ENCODE data around the gene SCN7A. TPM values are rescaled to one million over a fixed set of nuclear protein-coding genes. Genes with fewer than 3 reads are reported as not detected.

Gene SCN7A
- total RNA-seq, 1 experiment from 2014 or later = not detected

DNA sequence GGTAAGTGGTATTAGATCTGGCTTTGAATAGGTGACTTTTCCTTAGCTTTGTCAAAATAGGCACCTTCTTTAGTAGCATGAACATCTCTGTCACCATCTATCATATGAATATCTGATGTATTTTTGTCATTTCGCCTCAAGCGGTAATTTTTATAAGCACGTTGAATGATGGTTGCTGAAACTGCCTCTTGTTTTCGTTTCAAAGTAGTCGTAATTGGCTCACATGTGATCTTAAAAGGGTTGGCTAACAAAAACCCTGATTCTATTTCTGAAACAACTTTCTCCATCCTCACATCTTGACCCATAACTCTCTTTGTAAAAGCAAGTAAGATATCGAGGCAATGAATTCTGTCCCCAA is 88.5 kb downstream of the SCN7A start:
- no peak overlapping the region for H3K27ac Mint-ChIP-seq (ENCODE audit: low read depth, unreplicated experiment)
- no peak overlapping the region for H3K4me3 Mint-ChIP-seq (ENCODE audit: unreplicated experiment)
- CTCF ChIA-PET = interaction anchor here (2.0 kb wide), 1 partner anchor 21 kb away, joined by 10 read pairs; no protein-coding TSS in a partner anchor
- no peaks in the 10 kb centered on the region for H3K36me3 Mint-ChIP-seq (ENCODE audit: insufficient read depth, unreplicated experiment)
- no TSS peak for BruUV-seq (replicated peaks)
- H3K9me3 Mint-ChIP-seq (ENCODE audit: unreplicated experiment) = no peaks in the 10 kb centered on the region
- H3K27me3 Mint-ChIP-seq (ENCODE audit: insufficient read depth, unreplicated experiment) = no peaks in the 10 kb centered on the region
- TF ChIP-seq, protein P1, sequence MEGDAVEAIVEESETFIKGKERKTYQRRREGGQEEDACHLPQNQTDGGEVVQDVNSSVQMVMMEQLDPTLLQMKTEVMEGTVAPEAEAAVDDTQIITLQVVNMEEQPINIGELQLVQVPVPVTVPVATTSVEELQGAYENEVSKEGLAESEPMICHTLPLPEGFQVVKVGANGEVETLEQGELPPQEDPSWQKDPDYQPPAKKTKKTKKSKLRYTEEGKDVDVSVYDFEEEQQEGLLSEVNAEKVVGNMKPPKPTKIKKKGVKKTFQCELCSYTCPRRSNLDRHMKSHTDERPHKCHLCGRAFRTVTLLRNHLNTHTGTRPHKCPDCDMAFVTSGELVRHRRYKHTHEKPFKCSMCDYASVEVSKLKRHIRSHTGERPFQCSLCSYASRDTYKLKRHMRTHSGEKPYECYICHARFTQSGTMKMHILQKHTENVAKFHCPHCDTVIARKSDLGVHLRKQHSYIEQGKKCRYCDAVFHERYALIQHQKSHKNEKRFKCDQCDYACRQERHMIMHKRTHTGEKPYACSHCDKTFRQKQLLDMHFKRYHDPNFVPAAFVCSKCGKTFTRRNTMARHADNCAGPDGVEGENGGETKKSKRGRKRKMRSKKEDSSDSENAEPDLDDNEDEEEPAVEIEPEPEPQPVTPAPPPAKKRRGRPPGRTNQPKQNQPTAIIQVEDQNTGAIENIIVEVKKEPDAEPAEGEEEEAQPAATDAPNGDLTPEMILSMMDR (IDR thresholded peaks at IDR 0.05; ENCODE audit: unreplicated experiment) = no peak
- intact Hi-C loops (cut with micrococcal nuclease) = no loop called here
- H3K4me1 Mint-ChIP-seq (ENCODE audit: insufficient read depth, unreplicated experiment) = peaks cover 10% of the 10 kb centered on the region
- POLR2A ChIA-PET = no interaction called here
- no peak for DNase-seq (ENCODE audit: unreplicated experiment)

DNA sequence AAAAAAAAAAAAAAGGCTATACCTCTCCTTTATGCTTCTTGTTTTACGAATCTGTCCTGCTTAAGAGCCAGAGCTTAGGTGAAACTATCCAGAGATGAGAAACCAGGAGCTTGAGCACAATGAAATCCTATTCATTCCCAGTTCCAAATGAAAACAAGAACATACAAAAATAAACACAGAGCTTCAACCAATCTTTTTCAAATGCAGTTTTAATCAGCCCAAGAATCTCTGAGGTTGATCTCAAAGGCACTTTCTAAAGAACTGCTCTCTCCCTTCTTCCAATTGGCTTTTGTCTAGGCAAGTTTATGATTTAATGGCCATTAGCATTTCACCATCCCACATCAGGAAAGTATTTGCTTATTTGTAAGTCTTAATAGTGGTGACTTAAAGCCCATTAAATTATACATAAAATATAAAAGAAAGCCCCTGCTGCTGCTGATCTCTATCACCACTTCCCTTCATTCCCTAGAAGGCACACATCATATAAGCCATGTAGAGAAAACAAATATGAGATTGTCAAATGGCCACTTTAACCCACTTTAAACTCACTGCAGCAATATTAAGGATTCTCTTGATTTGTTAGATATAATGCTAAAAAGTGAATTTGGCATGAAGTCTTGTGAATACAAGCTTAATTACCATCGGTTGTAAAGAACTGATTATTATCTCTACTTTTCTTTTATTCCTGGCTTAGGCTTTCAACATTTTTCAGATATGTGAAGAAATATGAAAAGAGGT is 89.0 kb downstream of the SCN7A start:
- POLR2A ChIA-PET = no interaction called here
- intact Hi-C loops (cut with micrococcal nuclease) = no loop called here
- Mint-ChIP-seq H3K36me3 (ENCODE audit: insufficient read depth, unreplicated experiment) (no peaks in the 10 kb centered on the region), H3K27ac (ENCODE audit: low read depth, unreplicated experiment) (no peak overlapping the region), H3K4me3 (ENCODE audit: unreplicated experiment) (no peak overlapping the region), H3K27me3 (ENCODE audit: insufficient read depth, unreplicated experiment) (no peaks in the 10 kb centered on the region), H3K9me3 (ENCODE audit: unreplicated experiment) (no peaks in the 10 kb centered on the region), H3K4me1 (ENCODE audit: insufficient read depth, unreplicated experiment) (peaks cover 6% of the 10 kb centered on the region)
- TF ChIP-seq, protein P1 (IDR thresholded peaks at IDR 0.05; ENCODE audit: unreplicated experiment) = no peak
- CTCF ChIA-PET = interaction anchor here (0.6 to 2.0 kb wide), 4 partner anchors 15 to 225 kb away, joined by 3 to 10 read pairs (median 4); no protein-coding TSS in a partner anchor
- no peak for DNase-seq (ENCODE audit: unreplicated experiment)
- BruUV-seq (replicated peaks) = no TSS peak

DNA sequence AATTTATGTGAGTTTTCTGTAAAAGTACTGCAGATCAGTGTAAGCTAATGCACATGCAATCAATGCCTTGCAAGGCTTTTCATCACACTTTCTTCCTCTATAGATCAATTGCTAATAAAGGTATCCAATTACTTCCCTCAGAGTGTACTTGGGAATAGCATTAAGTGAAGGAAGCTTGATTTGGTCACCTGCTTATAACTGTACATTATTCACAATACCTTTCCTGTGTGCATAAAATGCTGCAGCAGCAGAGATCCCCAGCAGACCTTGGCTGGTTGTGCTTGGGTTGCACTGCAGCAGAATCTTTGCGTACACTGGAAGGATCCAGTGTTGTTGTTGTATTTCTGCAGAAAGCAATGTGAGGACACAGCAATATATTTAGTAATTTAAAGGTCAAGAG is 99.8 kb downstream of the SCN7A start:
- ChIA-PET POLR2A (no interaction called here), CTCF (interaction anchor here (0.5 to 3.0 kb wide), 2 partner anchors 9 to 18 kb away, joined by 3 to 18 read pairs; partner anchors contain the start of gene SCN9A)
- Mint-ChIP-seq H3K27me3 (ENCODE audit: insufficient read depth, unreplicated experiment) (no peaks in the 10 kb centered on the region), H3K4me1 (ENCODE audit: insufficient read depth, unreplicated experiment) (no peaks in the 10 kb centered on the region), H3K36me3 (ENCODE audit: insufficient read depth, unreplicated experiment) (no peaks in the 10 kb centered on the region), H3K4me3 (ENCODE audit: unreplicated experiment) (no peak overlapping the region), H3K27ac (ENCODE audit: low read depth, unreplicated experiment) (no peak overlapping the region), H3K9me3 (ENCODE audit: unreplicated experiment) (no peaks in the 10 kb centered on the region)
- BruUV-seq (replicated peaks) = no TSS peak
- TF ChIP-seq, protein P1 (IDR thresholded peaks at IDR 0.05; ENCODE audit: unreplicated experiment) = no peak
- intact Hi-C loops (cut with micrococcal nuclease) = no loop called here
- DNase-seq (ENCODE audit: unreplicated experiment) = no peak

DNA sequence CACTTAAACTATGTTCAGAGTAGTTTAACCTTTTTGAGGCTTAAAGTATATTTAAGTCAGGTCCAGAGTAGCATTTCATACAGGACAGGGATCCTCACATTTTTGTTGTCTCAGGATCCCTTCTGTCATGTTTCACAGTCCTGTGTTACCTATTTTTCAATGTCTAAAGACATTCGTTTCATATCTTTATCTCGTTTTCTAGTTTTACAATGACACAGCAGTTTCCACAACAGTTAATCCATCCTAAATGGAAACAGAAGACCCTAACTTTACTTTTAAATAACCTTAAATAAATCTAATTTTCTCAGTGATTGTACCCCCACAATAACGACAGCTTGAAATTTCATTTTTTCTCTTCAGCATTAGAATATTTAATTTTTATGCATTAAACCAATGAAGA is 101.0 kb downstream of the SCN7A start:
- H3K9me3 Mint-ChIP-seq (ENCODE audit: unreplicated experiment) = no peaks in the 10 kb centered on the region
- intact Hi-C loops (cut with micrococcal nuclease) = no loop called here
- H3K27me3 Mint-ChIP-seq (ENCODE audit: insufficient read depth, unreplicated experiment) = peaks cover 2% of the 10 kb centered on the region
- no TSS peak for BruUV-seq (replicated peaks)
- ChIA-PET CTCF (interaction anchor here (0.9 kb wide), 1 partner anchor 9 kb away, joined by 3 read pairs; no protein-coding TSS in a partner anchor), POLR2A (no interaction called here)
- H3K4me1 Mint-ChIP-seq (ENCODE audit: insufficient read depth, unreplicated experiment) = no peaks in the 10 kb centered on the region
- DNase-seq (ENCODE audit: unreplicated experiment) = no peak
- TF ChIP-seq, protein P1 (IDR thresholded peaks at IDR 0.05; ENCODE audit: unreplicated experiment) = no peak
- H3K36me3 Mint-ChIP-seq (ENCODE audit: insufficient read depth, unreplicated experiment) = no peaks in the 10 kb centered on the region
- no peak overlapping the region for H3K27ac Mint-ChIP-seq (ENCODE audit: low read depth, unreplicated experiment)
- H3K4me3 Mint-ChIP-seq (ENCODE audit: unreplicated experiment) = no peak overlapping the region
